Neural cell (in vitro differentiated cells): ENCODE results near the gene C16orf96. TPM values are rescaled to one million over a fixed set of nuclear protein-coding genes. Genes with fewer than 3 reads are reported as not detected.

Source experiments
- H2AFZ ChIP-seq: fragments of 200-600, 300-800 bp; sonication (generic), shearing (Covaris generic); 2 replicates; pipeline ENCODE4 v1.6.0; 2014; ENCODE audit warnings: low read depth, mild to moderate bottlenecking, antibody characterized with exemption, low read length, moderate library complexity
- H3F3A ChIP-seq: fragments of 200-600 bp; shearing (Covaris generic); 2 replicates; pipeline ENCODE4 v1.6.1; 2016; ENCODE audit warnings: mild to moderate bottlenecking, moderate library complexity, mixed read lengths, antibody characterized with exemption, low read length; ENCODE audit not compliant: insufficient read depth, poor library complexity, severe bottlenecking
- H3K27ac ChIP-seq: fragments of 200-600, 300-800 bp; sonication (generic), shearing (Covaris generic); 2 replicates; pipeline ENCODE4 v1.5.1; 2014; ENCODE audit warnings: mild to moderate bottlenecking, low read length, moderate library complexity
- H3K27me3 ChIP-seq: fragments of 300-800, 200-600 bp; sonication (generic), shearing (Covaris generic); 2 replicates; pipeline ENCODE4 v1.6.0; 2014; ENCODE audit warnings: mild to moderate bottlenecking, low read depth, low read length, moderate library complexity; ENCODE audit not compliant: insufficient read depth
- H3K36me3 ChIP-seq: fragments of 300-800, 200-600 bp; sonication (generic), shearing (Covaris generic); 2 replicates; pipeline ENCODE4 v1.5.1; 2014; ENCODE audit warnings: mild to moderate bottlenecking, antibody characterized with exemption, low read length, moderate library complexity; ENCODE audit not compliant: insufficient read depth
- H3K4me2 ChIP-seq: fragments of 300-800, 200-600 bp; sonication (generic), shearing (Covaris generic); 2 replicates; pipeline ENCODE4 v1.6.0; 2014; ENCODE audit warnings: mild to moderate bottlenecking, low read length
- H3K4me3 ChIP-seq: fragments of 300-800, 200-600 bp; sonication (generic), shearing (Covaris generic); 2 replicates; pipeline ENCODE4 v1.5.1; 2014; ENCODE audit warnings: mild to moderate bottlenecking, low read length, moderate library complexity
- H3K79me2 ChIP-seq: fragments of 200-600 bp; shearing (Covaris generic); replicated peaks from 2 replicates; pipeline ENCODE4 v1.6.0; 2014; ENCODE audit warnings: mild to moderate bottlenecking, low read length, moderate library complexity; ENCODE audit not compliant: insufficient read depth
- H3K9ac ChIP-seq: fragments of 300-800, 200-600 bp; sonication (generic), shearing (Covaris generic); 2 replicates; pipeline ENCODE4 v1.6.1; 2016; ENCODE audit warnings: mild to moderate bottlenecking, low read length, mixed read lengths
- H3K9me2 ChIP-seq: fragments of 200-600 bp; shearing (Covaris generic); 2 replicates; pipeline ENCODE4 v1.6.1; 2016; ENCODE audit warnings: mild to moderate bottlenecking, low read length, mixed read lengths; ENCODE audit not compliant: insufficient read depth
- H3K9me3 ChIP-seq: fragments of 200-600, 300-800 bp; sonication (generic), shearing (Covaris generic); 2 replicates; pipeline ENCODE4 v1.6.1; 2016; ENCODE audit warnings: mild to moderate bottlenecking, mixed run types, low read length, moderate library complexity, mixed read lengths
- H4K20me1 ChIP-seq: fragments of 200-600 bp; shearing (Covaris generic); 2 replicates; pipeline ENCODE4 v1.6.1; 2016; ENCODE audit warnings: mild to moderate bottlenecking, mixed run types; ENCODE audit not compliant: insufficient read depth
- CTCF ChIP-seq: fragments of 450-650 bp; IDR thresholded peaks from 2 replicates; pipeline ENCODE4 v1.5.1; 2014; ENCODE audit warnings: antibody characterized with exemption, mild to moderate bottlenecking, moderate library complexity; ENCODE audit not compliant: poor library complexity, severe bottlenecking
- EZH2 ChIP-seq: fragments of 200-600, 300-800 bp; shearing (Covaris generic), sonication (generic); IDR thresholded peaks from 2 replicates; pipeline ENCODE4 v1.6.1; 2014; ENCODE audit warnings: antibody characterized with exemption, low read length, borderline replicate concordance, mild to moderate bottlenecking; ENCODE audit not compliant: insufficient read depth, poor library complexity, severe bottlenecking
- MXI1 ChIP-seq: fragments of 450-650 bp; conservative IDR thresholded peaks from 2 replicates; pipeline ENCODE4 v1.6.1; 2014; ENCODE audit warnings: antibody characterized with exemption, mild to moderate bottlenecking; ENCODE audit not compliant: poor library complexity, severe bottlenecking
- POLR2AphosphoS5 ChIP-seq: IDR thresholded peaks from 2 replicates; pipeline ENCODE4 v1.6.1; 2012
- RAD21 ChIP-seq: fragments of 450-650 bp; conservative IDR thresholded peaks from 2 replicates; pipeline ENCODE4 v1.6.1; 2014; ENCODE audit warnings: antibody characterized with exemption, mild to moderate bottlenecking, moderate library complexity
- REST ChIP-seq: IDR thresholded peaks from 2 replicates; pipeline ENCODE4 v1.6.1; 2012; ENCODE audit warnings: borderline replicate concordance
- SMC3 ChIP-seq: fragments of 450-650 bp; conservative IDR thresholded peaks from 2 replicates; pipeline ENCODE4 v1.6.1; 2014; ENCODE audit warnings: antibody characterized with exemption, mild to moderate bottlenecking, moderate library complexity; ENCODE audit not compliant: poor library complexity
- polyA plus RNA-seq: library from polyadenylated mRNA; depleted of rRNA; stranded (reverse); fragments of >200 nt; gene quantifications from 2 replicates; pipeline ENCODE4 v1.2.3, GENCODE V29; 2014

Gene C16orf96
- polyA plus RNA-seq, 1 donor from 2014 or later: 0.21 TPM

GRCh38 chr16:4586291-4586690 is 30.2 kb downstream of the C16orf96 start:
- H3K27me3 ChIP-seq: no peaks in the 10 kb centered on the region
- no peaks in the 10 kb centered on the region for H3F3A ChIP-seq
- no peak for TF ChIP-seq CTCF
- no peak overlapping the region for H3K27ac ChIP-seq
- no peaks in the 10 kb centered on the region for H3K79me2 ChIP-seq
- no peaks in the 10 kb centered on the region for H3K9me3 ChIP-seq
- H3K4me2 ChIP-seq: no peak overlapping the region
- H3K36me3 ChIP-seq: no peaks in the 10 kb centered on the region
- no peak overlapping the region for H3K9ac ChIP-seq
- H3K9me2 ChIP-seq: no peaks in the 10 kb centered on the region
- no peak overlapping the region for H3K4me3 ChIP-seq
- no peak overlapping the region for H2AFZ ChIP-seq
- no peaks in the 10 kb centered on the region for H4K20me1 ChIP-seq

- Histone ChIP-seq H2AFZ (no peak overlapping the region), H3K9me3 (no peaks in the 10 kb centered on the region), H3K79me2 (no peaks in the 10 kb centered on the region), H3K36me3 (no peaks in the 10 kb centered on the region), H3K27ac (no peak overlapping the region), H3K27me3 (no peaks in the 10 kb centered on the region), H3K9me2 (no peaks in the 10 kb centered on the region), H3K9ac (no peak overlapping the region), H4K20me1 (no peaks in the 10 kb centered on the region), H3K4me2 (no peak overlapping the region), H3K4me3 (no peak overlapping the region), H3F3A (no peaks in the 10 kb centered on the region)
- TF ChIP-seq EZH2: no peak
- TF ChIP-seq POLR2AphosphoS5: no peak
- no peak for TF ChIP-seq CTCF
- TF ChIP-seq REST: no peak
- TF ChIP-seq RAD21: no peak
- no peak for TF ChIP-seq SMC3
- no peak for TF ChIP-seq MXI1
Measured at GRCh38 chr16:4588386-4588785, 32.2 kb downstream of the C16orf96 start.
